KMS-11 (cell line): ENCODE measurements around the gene PYGO2.
"Not testable (repeated sequence)": the region's sequence is repeated elsewhere in the genome, so short reads cannot be mapped to it uniquely, and the experiment has no call there.

Experiments used
- H2AFZ ChIP-seq: fragments of 200-600 bp; sonication (generic); 2 replicates; pipeline ENCODE4 v1.6.1; 2016; ENCODE audit warnings: antibody characterized with exemption, mixed run types, low read depth
- H3K27ac ChIP-seq: fragments of 200-600 bp; sonication (generic); 2 replicates; pipeline ENCODE4 v1.6.1; 2016; ENCODE audit warnings: mild to moderate bottlenecking, mixed run types
- H3K27me3 ChIP-seq: fragments of 200-600 bp; sonication (generic); 2 replicates; pipeline ENCODE4 v1.6.1; 2017; ENCODE audit warnings: mild to moderate bottlenecking, low read depth, mixed run types, moderate library complexity; ENCODE audit not compliant: insufficient read depth
- H3K36me3 ChIP-seq: fragments of 200-600 bp; sonication (generic); 2 replicates; pipeline ENCODE4 v1.6.1; 2017; ENCODE audit warnings: mild to moderate bottlenecking, mixed run types; ENCODE audit not compliant: insufficient read depth
- H3K4me1 ChIP-seq: fragments of 200-600 bp; sonication (generic); 2 replicates; pipeline ENCODE4 v1.6.1; 2016; ENCODE audit warnings: mild to moderate bottlenecking, low read depth, mixed run types; ENCODE audit not compliant: poor library complexity, severe bottlenecking
- H3K4me2 ChIP-seq: fragments of 200-600 bp; sonication (generic); 2 replicates; pipeline ENCODE4 v1.7.0; 2016; ENCODE audit warnings: mild to moderate bottlenecking, mixed run types
- H3K4me3 ChIP-seq: fragments of 200-600 bp; sonication (generic); IDR thresholded peaks from 2 replicates; pipeline ENCODE4 v1.6.1; 2017; ENCODE audit warnings: low read depth, low read length, mixed read lengths; ENCODE audit not compliant: insufficient read depth
- H3K79me2 ChIP-seq: fragments of 200-600 bp; sonication (generic); 2 replicates; pipeline ENCODE4 v1.6.1; 2016; ENCODE audit warnings: low read depth, mixed run types; ENCODE audit not compliant: insufficient read depth
- H3K9ac ChIP-seq: fragments of 200-600 bp; sonication (generic); 2 replicates; pipeline ENCODE4 v1.6.1; 2016; ENCODE audit warnings: mild to moderate bottlenecking, mixed run types
- H4K20me1 ChIP-seq: fragments of 200-600 bp; sonication (generic); 2 replicates; pipeline ENCODE4 v1.6.1; 2016; ENCODE audit warnings: mild to moderate bottlenecking, mixed run types; ENCODE audit not compliant: insufficient read depth
- CTCF ChIP-seq: fragments of 200-600 bp; sonication (generic); conservative IDR thresholded peaks from 2 replicates; pipeline ENCODE4 v1.6.1; 2017; ENCODE audit warnings: low read depth, mild to moderate bottlenecking, antibody characterized with exemption, low read length, moderate library complexity, mixed read lengths

Gene PYGO2

GRCh38 chr1:154996966-154997701 lies 35.6 kb upstream of the PYGO2 start:
- Histone ChIP-seq H4K20me1 (no peaks in the 10 kb centered on the region), H3K27ac (peak overlapping the region; percentile 29; the same call in 1 of the 2 replicates), H3K36me3 (no peaks in the 10 kb centered on the region), H3K27me3 (no peaks in the 10 kb centered on the region), H3K4me2 (peak overlapping the region; percentile 55; the same call in 1 of the 2 replicates), H3K4me1 (peaks cover 66% of the 10 kb centered on the region), H3K4me3 (no peak overlapping the region), H3K9ac (no peak overlapping the region), H3K79me2 (no peaks in the 10 kb centered on the region), H2AFZ (no peak overlapping the region)
- no peak for TF ChIP-seq CTCF

- H3K36me3 ChIP-seq, H4K20me1 ChIP-seq, H3K27me3 ChIP-seq, H3K79me2 ChIP-seq, H3K4me3 ChIP-seq, H3K27ac ChIP-seq, H2AFZ ChIP-seq, H3K4me2 ChIP-seq, H3K9ac ChIP-seq: not testable (repeated sequence)
- H3K4me1 ChIP-seq = peaks cover 69% of the 10 kb centered on the region
Measured at GRCh38 chr1:154995301-154995983, 33.9 kb upstream of the PYGO2 start.

GRCh38 chr1:154994591-154994990 lies 33.0 kb upstream of the PYGO2 start:
- Histone ChIP-seq H3K27me3 (no peaks in the 10 kb centered on the region), H3K4me3 (no peak overlapping the region), H3K36me3 (peaks cover 4% of the 10 kb centered on the region; the same call in 1 of the 2 replicates), H3K4me1 (peaks cover 62% of the 10 kb centered on the region), H3K9ac (no peak overlapping the region), H4K20me1 (no peaks in the 10 kb centered on the region), H3K79me2 (no peaks in the 10 kb centered on the region), H2AFZ (no peak overlapping the region), H3K4me2 (no peak overlapping the region), H3K27ac (peak overlapping the region; percentile 4; the same call in 1 of the 2 replicates)
- TF ChIP-seq CTCF = no peak

GRCh38 chr1:154994269-154994587 lies 32.6 kb upstream of the PYGO2 start:
- Histone ChIP-seq H3K4me2 (no peak overlapping the region), H3K4me1 (peaks cover 61% of the 10 kb centered on the region), H2AFZ (no peak overlapping the region), H4K20me1 (no peaks in the 10 kb centered on the region), H3K79me2 (no peaks in the 10 kb centered on the region), H3K9ac (no peak overlapping the region), H3K27me3 (no peaks in the 10 kb centered on the region), H3K4me3 (no peak overlapping the region), H3K36me3 (peaks cover 6% of the 10 kb centered on the region; the same call in 1 of the 2 replicates), H3K27ac (peak overlapping the region; percentile 4; the same call in 1 of the 2 replicates)
- no peak for TF ChIP-seq CTCF
